ENCODE data around the gene CRIP2. TPM values are rescaled to one million over a fixed set of nuclear protein-coding genes. Genes with fewer than 3 reads are reported as not detected.

Gene CRIP2
- total RNA-seq, 2 donors from 2014 or later: 0.98 to 2.2 TPM

DNA sequence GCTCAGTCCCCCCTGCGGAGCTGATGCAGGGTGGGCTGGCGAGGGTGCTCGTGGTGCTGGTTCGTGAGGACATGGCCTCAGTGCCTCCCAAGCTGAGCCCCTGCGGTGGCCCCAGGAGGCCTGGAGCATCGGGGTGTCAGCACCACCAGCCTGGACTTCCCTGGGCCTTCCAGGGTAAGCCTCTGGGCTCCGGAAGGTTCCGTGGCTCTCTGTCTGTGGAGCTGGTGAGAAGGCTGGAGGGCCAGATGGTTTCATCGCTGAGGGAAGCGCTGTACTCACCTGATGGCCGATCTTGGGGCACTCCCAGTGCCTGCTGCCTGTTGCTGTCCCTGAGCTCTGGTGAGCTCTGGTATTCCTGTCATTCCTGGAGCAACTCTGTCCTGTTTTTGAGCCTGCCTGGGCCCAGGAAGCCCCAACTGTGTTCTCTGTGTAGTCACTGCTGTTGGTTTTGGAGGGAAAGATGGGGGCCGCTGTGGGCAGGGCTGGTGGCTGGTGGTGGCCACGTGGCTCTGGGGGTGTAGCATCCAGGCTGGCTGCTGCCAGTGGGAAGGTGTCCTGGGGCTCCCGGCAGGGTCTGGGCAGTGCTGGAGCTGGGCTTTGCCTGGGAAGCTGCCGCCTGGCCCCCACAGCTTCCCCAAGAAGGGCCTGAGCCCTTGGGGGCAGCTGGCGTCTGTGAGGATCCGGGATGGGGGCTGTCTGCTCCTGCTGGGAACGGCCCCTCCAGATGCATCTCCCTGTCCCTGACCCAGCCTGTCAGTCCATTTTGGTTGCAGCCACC, 36.7 kb upstream of the CRIP2 start:
- no peaks in the 10 kb centered on the region for H3K27me3 Mint-ChIP-seq
- no peaks in the 10 kb centered on the region for H3K9me3 Mint-ChIP-seq
- no peak overlapping the region for H3K4me3 Mint-ChIP-seq
- DNase-seq (ENCODE audit: low spot score): no peak
- no peak overlapping the region for H3K27ac Mint-ChIP-seq
- ATAC-seq: no peak
- no peaks in the 10 kb centered on the region for H3K36me3 Mint-ChIP-seq
- peaks cover 11 to 18% of the 10 kb centered on the region in 2 donors for H3K4me1 Mint-ChIP-seq (ENCODE audit: low read depth in 2 of 2)

DNA sequence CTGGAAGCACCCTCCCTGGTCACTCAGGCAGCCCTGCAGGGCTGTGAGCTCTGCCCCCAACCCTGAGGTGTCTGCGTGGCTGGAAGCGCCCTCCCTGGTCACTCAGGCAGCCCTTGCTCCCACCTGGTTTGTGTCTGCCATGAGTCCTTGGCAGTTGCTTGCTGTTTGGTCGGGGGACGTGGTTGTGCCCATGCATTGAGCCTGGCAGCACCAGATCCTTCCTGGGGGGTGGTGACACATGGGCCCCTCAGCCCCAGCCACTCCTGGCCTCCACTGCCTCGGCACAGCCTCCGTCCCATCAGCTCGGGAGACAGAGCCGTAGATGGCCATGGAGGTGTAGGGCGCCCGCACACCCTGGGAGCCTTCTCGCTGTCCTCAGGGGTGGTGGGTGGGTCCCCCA, 35.4 kb upstream of the CRIP2 start:
- no peak overlapping the region for H3K4me3 Mint-ChIP-seq
- H3K27me3 Mint-ChIP-seq: no peaks in the 10 kb centered on the region
- H3K9me3 Mint-ChIP-seq: no peaks in the 10 kb centered on the region
- DNase-seq (ENCODE audit: low spot score): no peak
- H3K4me1 Mint-ChIP-seq (ENCODE audit: low read depth in 2 of 2): peaks cover 11 to 18% of the 10 kb centered on the region in 2 donors
- ATAC-seq: peak in 1 of 2 donors; percentile 31
- no peak overlapping the region for H3K27ac Mint-ChIP-seq
- H3K36me3 Mint-ChIP-seq: no peaks in the 10 kb centered on the region

DNA sequence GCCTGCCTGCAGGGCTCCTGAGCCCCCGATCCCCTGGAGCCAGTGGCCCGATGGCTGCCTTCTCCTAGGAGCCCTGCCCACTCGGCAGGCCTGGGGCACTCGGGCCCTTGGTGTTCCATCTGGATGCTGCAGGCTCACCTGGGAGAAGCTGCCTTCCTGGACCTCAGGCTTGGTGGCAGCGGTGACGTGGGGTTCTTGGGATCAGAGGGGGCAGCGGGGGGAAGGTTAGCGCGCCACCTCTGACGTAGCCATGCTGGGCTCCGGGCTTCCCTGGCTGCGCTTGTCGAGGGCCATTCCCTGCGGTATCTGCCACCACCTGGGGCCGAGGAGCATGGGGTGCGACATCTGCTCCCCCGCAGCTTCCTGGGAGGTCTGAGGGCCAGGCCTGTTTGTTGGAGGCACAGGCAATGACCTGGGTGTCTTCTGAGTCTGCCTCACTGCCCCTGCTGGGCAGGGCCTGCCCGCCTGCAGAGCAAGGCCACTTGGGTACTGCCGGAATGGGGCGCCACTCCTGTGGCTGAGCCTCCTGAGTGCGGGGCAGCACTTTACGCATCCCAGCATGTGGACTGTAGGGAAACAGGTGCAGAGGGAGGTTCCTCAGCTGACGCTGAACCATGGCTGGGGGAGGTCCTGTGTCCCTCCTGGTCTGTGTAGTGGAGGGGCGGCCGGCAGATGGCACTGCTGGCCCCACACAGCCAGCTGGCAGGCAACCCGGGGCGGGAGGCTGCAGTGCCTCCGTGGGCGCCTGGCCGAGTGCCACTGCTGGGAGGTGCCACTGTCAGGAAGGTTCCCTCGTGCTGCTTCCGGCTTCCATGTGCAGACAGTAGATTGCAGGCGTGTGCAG, 34.7 kb upstream of the CRIP2 start:
- H3K27ac Mint-ChIP-seq: no peak overlapping the region
- no peak overlapping the region for H3K4me3 Mint-ChIP-seq
- H3K4me1 Mint-ChIP-seq (ENCODE audit: low read depth in 2 of 2): peaks cover 10 to 18% of the 10 kb centered on the region in 2 donors
- H3K36me3 Mint-ChIP-seq: no peaks in the 10 kb centered on the region
- no peaks in the 10 kb centered on the region for H3K27me3 Mint-ChIP-seq
- ATAC-seq (no peak), DNase-seq (ENCODE audit: low spot score) (no peak)
- H3K9me3 Mint-ChIP-seq: no peaks in the 10 kb centered on the region

DNA sequence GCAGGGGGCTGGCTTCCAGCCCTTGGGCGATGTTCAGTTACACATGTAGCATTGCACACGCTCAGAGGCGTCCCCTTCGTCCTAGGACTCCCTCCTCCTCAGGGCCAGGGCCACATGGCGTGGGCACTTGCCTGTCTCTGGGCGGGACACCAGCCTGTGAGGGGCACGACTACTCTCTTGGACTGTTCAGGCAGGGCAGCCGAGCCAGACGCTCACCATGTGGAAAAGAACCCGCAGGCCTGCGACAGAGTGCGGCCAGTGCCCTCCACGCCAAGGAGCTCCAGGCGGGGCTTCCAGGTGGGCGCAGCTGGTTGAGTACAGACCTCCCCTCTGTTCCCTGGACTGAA, 34.1 kb upstream of the CRIP2 start:
- Mint-ChIP-seq H3K9me3 (no peaks in the 10 kb centered on the region), H3K4me3 (no peak overlapping the region), H3K27ac (no peak overlapping the region), H3K4me1 (ENCODE audit: low read depth in 2 of 2) (peaks cover 6 to 18% of the 10 kb centered on the region in 2 donors), H3K36me3 (no peaks in the 10 kb centered on the region), H3K27me3 (no peaks in the 10 kb centered on the region)
- ATAC-seq (no peak), DNase-seq (ENCODE audit: low spot score) (no peak)

DNA sequence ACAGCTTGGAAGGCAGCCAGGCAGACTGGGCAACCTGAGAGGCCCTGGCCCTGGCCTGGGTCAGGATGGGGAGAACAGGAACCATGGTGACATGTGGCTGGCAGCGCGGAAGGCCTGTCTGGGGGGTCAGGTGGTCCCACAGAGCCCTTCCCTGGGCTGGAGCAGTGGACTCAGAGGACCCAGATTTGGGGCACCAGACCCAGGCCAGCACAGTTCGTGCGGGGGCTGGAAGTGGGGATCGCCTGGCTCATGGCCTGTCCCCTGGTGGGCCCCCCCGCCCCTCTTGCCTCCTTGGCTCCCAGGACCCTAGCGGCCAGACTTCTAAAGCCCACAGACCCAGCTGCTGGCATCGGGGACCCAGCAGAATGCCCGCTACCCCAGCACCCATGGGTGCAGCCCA, 33.6 kb upstream of the CRIP2 start:
- ATAC-seq (no peak), DNase-seq (ENCODE audit: low spot score) (no peak)
- Mint-ChIP-seq H3K36me3 (no peaks in the 10 kb centered on the region), H3K9me3 (no peaks in the 10 kb centered on the region), H3K4me1 (ENCODE audit: low read depth in 2 of 2) (peaks cover 3 to 13% of the 10 kb centered on the region in 2 donors), H3K27ac (no peak overlapping the region), H3K4me3 (no peak overlapping the region), H3K27me3 (no peaks in the 10 kb centered on the region)

DNA sequence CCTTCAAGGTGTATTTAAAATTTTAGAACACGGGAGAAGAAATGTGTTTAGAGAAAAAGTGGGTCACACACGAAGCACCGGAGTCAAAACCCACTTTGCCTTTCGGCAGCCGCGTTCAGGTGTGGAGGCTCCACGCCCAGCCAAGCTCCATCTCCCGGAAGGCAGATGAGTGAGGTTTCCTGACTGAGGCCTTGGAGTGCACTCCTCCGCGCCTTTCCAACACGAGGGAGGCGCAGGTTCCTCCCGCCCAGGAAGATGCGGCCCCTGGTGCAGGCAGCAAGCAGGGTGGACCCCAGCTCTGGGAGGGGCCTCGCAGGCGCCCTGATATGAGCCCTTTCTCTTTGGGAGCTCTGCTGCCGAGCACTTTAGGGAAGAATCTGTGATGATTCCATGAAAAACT, 32.5 kb upstream of the CRIP2 start:
- H3K36me3 Mint-ChIP-seq: no peaks in the 10 kb centered on the region
- no peaks in the 10 kb centered on the region for H3K27me3 Mint-ChIP-seq
- H3K9me3 Mint-ChIP-seq: no peaks in the 10 kb centered on the region
- peaks cover 3 to 5% of the 10 kb centered on the region in 2 donors for H3K4me1 Mint-ChIP-seq (ENCODE audit: low read depth in 2 of 2)
- no peak overlapping the region for H3K27ac Mint-ChIP-seq
- DNase-seq (ENCODE audit: low spot score): no peak
- ATAC-seq: no peak
- H3K4me3 Mint-ChIP-seq: no peak overlapping the region

DNA sequence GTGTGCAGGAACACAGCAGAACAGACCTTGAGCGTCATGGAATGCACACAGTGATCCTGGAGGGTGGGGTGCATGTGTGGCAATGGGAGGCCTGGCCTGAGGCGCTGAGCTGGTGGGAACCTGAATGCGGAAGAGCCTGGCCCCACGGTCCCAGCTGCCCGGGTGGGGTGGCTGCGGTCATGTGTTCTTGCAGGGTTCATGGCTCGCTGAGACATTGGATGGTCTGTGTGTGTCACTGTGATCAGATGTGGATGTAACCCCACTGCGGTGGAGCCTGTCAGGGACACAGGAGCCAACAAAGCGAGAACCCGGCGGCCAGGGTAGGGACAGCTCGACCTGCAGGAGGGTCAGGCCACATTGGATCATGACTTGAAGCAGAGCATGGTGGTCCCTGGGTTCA, 31.8 kb upstream of the CRIP2 start:
- no peaks in the 10 kb centered on the region for H3K9me3 Mint-ChIP-seq
- peaks cover 5% of the 10 kb centered on the region in 2 donors for H3K4me1 Mint-ChIP-seq (ENCODE audit: low read depth in 2 of 2)
- ATAC-seq: no peak
- no peak overlapping the region for H3K27ac Mint-ChIP-seq
- H3K27me3 Mint-ChIP-seq: no peaks in the 10 kb centered on the region
- H3K36me3 Mint-ChIP-seq: no peaks in the 10 kb centered on the region
- H3K4me3 Mint-ChIP-seq: no peak overlapping the region
- DNase-seq (ENCODE audit: low spot score): no peak

DNA sequence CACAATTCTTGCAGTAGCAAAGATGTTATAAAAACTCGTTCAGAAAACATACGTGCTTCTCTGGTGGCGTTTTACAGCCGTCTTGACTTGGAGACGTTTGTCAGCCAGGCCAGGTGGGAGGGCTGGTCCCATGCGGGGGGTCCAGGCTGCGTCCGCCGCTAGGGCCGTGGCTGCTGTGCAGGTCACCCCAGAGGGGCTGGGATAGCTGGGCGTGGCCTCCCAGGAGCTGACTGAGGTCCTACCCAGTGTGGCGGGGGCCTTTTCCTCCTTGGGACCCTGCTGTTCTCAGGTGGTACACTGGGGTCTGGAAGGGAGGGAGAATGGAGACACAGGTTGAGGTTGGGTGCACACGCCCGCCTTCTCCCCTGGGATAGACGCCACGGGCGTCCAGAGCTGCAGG, 29.8 kb upstream of the CRIP2 start:
- H3K4me1 Mint-ChIP-seq (ENCODE audit: low read depth in 2 of 2): peaks cover 5% of the 10 kb centered on the region in 2 donors
- ATAC-seq: no peak
- no peak for DNase-seq (ENCODE audit: low spot score)
- H3K9me3 Mint-ChIP-seq: no peaks in the 10 kb centered on the region
- H3K36me3 Mint-ChIP-seq: no peaks in the 10 kb centered on the region
- no peaks in the 10 kb centered on the region for H3K27me3 Mint-ChIP-seq
- no peak overlapping the region for H3K27ac Mint-ChIP-seq
- no peak overlapping the region for H3K4me3 Mint-ChIP-seq

DNA sequence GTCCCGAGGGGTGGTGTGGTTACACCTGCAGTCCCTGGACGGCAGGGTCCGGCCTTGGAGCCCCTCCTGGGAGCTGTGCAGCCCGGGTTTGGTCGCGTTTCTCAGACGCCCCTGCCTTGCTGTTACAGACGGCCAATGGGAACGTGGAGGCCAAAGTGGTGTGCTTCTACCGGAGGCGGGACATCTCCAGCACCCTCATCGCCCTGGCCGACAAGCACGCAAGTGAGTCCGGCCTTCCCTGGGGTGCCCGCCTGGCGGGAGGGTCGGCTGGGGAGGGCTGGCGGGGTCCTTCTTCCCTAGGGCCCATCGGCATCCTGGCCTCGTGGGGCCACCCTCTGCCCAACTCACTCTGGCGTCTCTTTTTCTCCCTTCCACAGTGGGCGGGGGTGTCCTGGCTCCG, 29.3 kb upstream of the CRIP2 start:
- H3K4me1 Mint-ChIP-seq (ENCODE audit: low read depth in 2 of 2): peaks cover 5% of the 10 kb centered on the region in 2 donors
- DNase-seq (ENCODE audit: low spot score) (no peak), ATAC-seq (no peak)
- no peak overlapping the region for H3K4me3 Mint-ChIP-seq
- no peaks in the 10 kb centered on the region for H3K36me3 Mint-ChIP-seq
- no peaks in the 10 kb centered on the region for H3K27me3 Mint-ChIP-seq
- no peak overlapping the region for H3K27ac Mint-ChIP-seq
- H3K9me3 Mint-ChIP-seq: no peaks in the 10 kb centered on the region

DNA sequence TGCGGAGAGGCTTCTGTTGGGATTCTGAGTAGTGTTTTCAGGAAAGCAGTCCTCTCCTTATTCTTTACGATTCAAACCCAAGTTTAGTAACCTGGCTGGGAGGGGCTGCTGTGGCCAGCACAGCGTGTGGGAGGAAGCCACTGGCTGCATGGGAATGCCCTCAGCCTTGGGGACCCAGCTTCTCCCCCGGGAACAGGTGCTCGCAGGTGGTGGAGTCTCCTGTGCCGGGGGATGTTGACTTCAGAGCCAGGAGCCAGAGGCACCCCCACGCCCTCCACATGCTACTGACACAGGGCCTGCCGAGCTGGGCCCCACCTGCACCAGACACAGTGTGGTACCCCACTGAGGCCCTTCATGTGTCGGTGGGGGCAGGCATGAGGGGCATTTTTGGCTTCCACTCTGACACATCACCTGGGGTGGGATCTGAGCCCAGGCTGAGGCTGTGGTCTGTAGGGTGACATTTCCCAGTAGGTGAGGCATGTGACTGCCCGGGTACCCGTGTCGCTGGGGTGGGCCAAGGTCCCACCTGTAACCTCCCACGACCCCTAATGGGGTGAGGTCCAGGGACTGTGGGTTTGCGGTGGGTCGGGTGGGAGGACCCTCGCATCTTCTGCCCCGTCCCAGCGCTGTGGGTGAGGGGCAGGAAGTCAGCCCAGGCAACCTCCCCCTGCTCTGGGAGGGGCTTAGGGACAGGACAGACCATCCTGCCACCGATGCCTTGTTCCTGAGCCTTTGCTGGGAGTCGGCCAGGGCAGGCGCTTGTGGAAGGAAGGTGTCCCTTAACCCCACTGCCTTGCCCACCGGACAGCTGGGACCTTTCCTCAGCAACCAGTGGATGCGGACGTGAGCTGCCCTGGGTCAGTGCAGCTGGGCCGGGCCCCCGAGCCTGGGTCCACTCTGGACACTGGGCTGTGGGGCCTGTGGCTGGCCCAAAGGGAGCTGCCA, 28.4 kb upstream of the CRIP2 start:
- H3K27me3 Mint-ChIP-seq: no peaks in the 10 kb centered on the region
- DNase-seq (ENCODE audit: low spot score) (no peak), ATAC-seq (no peak)
- H3K4me3 Mint-ChIP-seq: no peak overlapping the region
- H3K27ac Mint-ChIP-seq: no peak overlapping the region
- no peaks in the 10 kb centered on the region for H3K9me3 Mint-ChIP-seq
- no peaks in the 10 kb centered on the region for H3K36me3 Mint-ChIP-seq
- H3K4me1 Mint-ChIP-seq (ENCODE audit: low read depth in 2 of 2): peaks cover 5% of the 10 kb centered on the region in 2 donors

DNA sequence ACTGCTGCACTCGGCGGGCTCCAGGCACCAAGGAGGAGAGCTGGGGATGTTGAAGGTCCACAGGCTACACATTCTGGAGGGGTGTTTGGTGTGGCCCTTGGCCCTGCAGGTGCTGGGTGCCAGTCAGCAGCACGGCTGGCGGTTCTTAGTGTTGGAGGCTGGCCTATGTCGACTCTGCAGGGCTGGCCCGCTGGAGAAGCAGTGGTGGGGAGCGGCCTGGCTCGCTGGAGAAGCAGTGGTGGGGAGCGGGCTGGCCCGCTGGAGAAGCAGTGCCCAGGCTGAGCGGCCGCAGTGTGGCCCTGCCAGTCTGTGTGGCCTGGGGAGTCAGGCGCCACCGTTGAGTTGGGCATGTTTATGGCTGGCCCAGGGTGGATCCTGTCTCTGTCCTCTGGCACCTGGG, 27.6 kb upstream of the CRIP2 start:
- no peak for ATAC-seq

DNA sequence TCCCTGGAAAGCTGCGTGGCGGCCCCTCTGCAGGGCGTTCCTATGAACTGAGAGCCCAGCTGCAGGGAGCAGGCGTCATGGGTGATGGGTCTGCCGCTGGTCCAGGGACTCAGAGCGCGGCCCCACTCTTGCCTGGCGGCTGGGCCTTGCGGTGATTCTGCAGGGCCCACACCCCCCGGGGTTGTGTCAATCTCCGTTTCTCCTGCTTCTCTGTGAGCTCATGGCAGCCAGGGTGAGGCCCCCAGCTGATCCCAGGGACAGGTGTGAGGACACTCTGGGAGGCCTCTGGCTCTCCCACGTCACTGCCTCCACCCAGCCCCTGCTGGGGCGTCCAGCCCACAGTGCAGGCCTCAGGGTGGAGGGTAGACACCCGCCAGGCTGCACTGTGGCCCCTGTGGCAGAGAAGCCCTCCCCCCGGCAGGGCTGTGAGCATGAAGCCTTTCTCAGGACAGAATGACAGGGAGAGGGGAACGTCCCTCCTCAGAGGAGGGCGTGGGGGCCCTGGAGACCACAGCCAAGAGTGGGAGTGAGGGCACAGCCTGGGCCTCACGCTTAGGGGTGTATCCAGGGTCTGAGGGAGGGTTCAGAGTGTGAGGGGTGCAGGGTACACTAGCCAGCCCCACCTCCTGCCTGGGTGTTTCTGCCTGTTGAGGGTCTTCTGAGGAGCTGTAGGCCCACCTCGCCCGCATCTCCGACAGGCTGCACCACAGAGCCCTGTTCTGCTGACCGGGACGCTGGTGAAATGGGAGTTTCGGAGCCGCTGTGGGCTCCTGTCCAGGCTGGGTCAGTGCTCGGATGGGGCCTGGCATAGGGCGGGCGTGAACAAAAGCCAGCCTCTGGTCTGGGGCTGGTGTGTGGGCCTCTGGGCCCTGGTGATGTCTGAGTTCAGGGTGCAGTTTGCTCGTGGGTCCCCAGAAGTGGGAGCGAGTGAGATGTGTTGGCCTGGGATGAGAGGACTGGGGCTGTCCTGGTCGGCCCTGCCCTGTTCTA, 26.7 kb upstream of the CRIP2 start:
- ATAC-seq (no peak), DNase-seq (ENCODE audit: low spot score) (no peak)
- peaks cover 4% of the 10 kb centered on the region for H3K36me3 Mint-ChIP-seq
- no peak overlapping the region for H3K4me3 Mint-ChIP-seq
- H3K9me3 Mint-ChIP-seq: no peaks in the 10 kb centered on the region
- H3K27me3 Mint-ChIP-seq: no peaks in the 10 kb centered on the region
- H3K27ac Mint-ChIP-seq: no peak overlapping the region
- H3K4me1 Mint-ChIP-seq (ENCODE audit: low read depth in 2 of 2): peaks cover 0 to 6% of the 10 kb centered on the region in 2 donors

More for the DNA sequence above, 27.6 kb upstream of the CRIP2 start:
- no peaks in the 10 kb centered on the region for H3K9me3 Mint-ChIP-seq
- DNase-seq (ENCODE audit: low spot score): no peak
- no peaks in the 10 kb centered on the region for H3K36me3 Mint-ChIP-seq
- H3K27ac Mint-ChIP-seq: no peak overlapping the region
- no peaks in the 10 kb centered on the region for H3K27me3 Mint-ChIP-seq
- no peak overlapping the region for H3K4me3 Mint-ChIP-seq
- peaks cover under 1 to 2% of the 10 kb centered on the region in 2 donors for H3K4me1 Mint-ChIP-seq (ENCODE audit: low read depth in 2 of 2)

DNA sequence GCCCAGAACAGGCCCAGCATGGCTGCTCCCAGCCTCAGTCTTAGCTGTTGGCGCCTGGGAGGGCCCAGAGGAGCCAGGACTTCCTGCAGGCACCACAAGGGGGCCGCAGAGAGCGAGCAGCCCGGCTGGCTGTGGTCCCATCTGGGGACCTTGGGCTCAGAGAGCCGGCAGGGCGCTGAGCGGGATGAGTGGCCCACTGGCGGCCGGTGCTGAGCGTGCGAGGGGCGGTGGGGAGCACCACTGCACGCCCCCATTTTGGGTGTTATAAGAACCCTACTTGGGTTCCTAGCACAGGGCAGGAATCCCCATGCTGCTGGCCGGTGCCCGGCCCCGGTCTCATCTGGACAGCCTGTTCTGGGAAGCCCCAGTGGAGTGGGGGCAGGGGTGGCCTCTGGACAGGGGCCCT, 25.9 kb upstream of the CRIP2 start:
- Mint-ChIP-seq H3K9me3 (no peaks in the 10 kb centered on the region), H3K4me3 (no peak overlapping the region), H3K27ac (no peak overlapping the region), H3K36me3 (peaks cover 4% of the 10 kb centered on the region), H3K4me1 (ENCODE audit: low read depth in 2 of 2) (peaks cover 0 to 8% of the 10 kb centered on the region in 2 donors), H3K27me3 (no peaks in the 10 kb centered on the region)
- no peak for DNase-seq (ENCODE audit: low spot score)
- ATAC-seq: peak; percentile 61 to 78
